ENCODE results near the gene ERBIN. TPM values are rescaled to one million over a fixed set of nuclear protein-coding genes. Genes with fewer than 3 reads are reported as not detected.

Gene ERBIN
- polyA plus RNA-seq, 1 of the 3 experiments (the other 2 are of a cell fraction), result 10.3 TPM

- H3K9me3 ChIP-seq, result no peaks in the 10 kb centered on the region
- WGBS (ENCODE audit: low lambda C conversion rate), result 54% methylated on average over 2 of the region's 2 CpGs
- H4K20me1 ChIP-seq (ENCODE audit: insufficient read depth), result no peaks in the 10 kb centered on the region
- no peaks in the 10 kb centered on the region for H3K27me3 ChIP-seq (ENCODE audit: insufficient read depth)
- H3K9me2 ChIP-seq, result no peaks in the 10 kb centered on the region
- CTCF ChIA-PET, result interaction anchor here (0.6 to 1.3 kb wide), 2 partner anchors 17 to 296 kb away, joined by 3 read pairs; no protein-coding TSS in a partner anchor
- no peak overlapping the region for H2AFZ ChIP-seq (ENCODE audit: low read depth)
- TF ChIP-seq EP300 (IDR thresholded peaks at IDR 0.05; ENCODE audit: borderline replicate concordance in 1 of 2, low read depth in 1 of 2, low read length in 1 of 2) (no peak), USF1 (IDR thresholded peaks at IDR 0.05; ENCODE audit: borderline replicate concordance, low read depth) (no peak), GABPA (IDR thresholded peaks at IDR 0.05; ENCODE audit: low read depth) (no peak), RAD21 (IDR thresholded peaks at IDR 0.05; ENCODE audit: low read length) (no peak), CTCF (IDR thresholded peaks at IDR 0.05) (no peak), RFX5 (IDR thresholded peaks at IDR 0.05; ENCODE audit: low read length) (no peak), NFIC (IDR thresholded peaks at IDR 0.05; ENCODE audit: borderline replicate concordance) (no peak), JUND (IDR thresholded peaks at IDR 0.05) (no peak), SIN3A (IDR thresholded peaks at IDR 0.05; ENCODE audit: borderline replicate concordance, low read depth, low read length) (no peak), GATA2 (CRISPR knock-in tag; IDR thresholded peaks at IDR 0.05) (no peak)
- no peaks in the 10 kb centered on the region for H3K79me2 ChIP-seq (ENCODE audit: insufficient read depth)
- H3K4me1 ChIP-seq (ENCODE audit: control insufficient read depth in 1 of 2, insufficient read depth in 2 of 2, low read depth in 1 of 2, low read length in 1 of 2), result no peaks in the 10 kb centered on the region
- no peaks in the 10 kb centered on the region for H3K36me3 ChIP-seq (replicated peaks in 1 of 2; ENCODE audit: control insufficient read depth in 1 of 2, insufficient read depth in 2 of 2, low read length in 1 of 2)
- H3K9ac ChIP-seq, result no peak overlapping the region
- no peak for DNase-seq
- no peaks in the 10 kb centered on the region for H3F3A ChIP-seq (replicated peaks; ENCODE audit: insufficient read depth)
- H3K4me3 ChIP-seq (ENCODE audit: low read depth in 2 of 2, low read length in 1 of 2), result no peak overlapping the region
- no peak overlapping the region for H3K27ac ChIP-seq (ENCODE audit: low read depth in 2 of 2, low read length in 1 of 2)
- H3K4me2 ChIP-seq, result no peak overlapping the region
- POLR2A ChIA-PET, result no interaction called here
Measured at GRCh38 chr5:65907135-65907534, 19.2 kb upstream of the ERBIN start.

DNA sequence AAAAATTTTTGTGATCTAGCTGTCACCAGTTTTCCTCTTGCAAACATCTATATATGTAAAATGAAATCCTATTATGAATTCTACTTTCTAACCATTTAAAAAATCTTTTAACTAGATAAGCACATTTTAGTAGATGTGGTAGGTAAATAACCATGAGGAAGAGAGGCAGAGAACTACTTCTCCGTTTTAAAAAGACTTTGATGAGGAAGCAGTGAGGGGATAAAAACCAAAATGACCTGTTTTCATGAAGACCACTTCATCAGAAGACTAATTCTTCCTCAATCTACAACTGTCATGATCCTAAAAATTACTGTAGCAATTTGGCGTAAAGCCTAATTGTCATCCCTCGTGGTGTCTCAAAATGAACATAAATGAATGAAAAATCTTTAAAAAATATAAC lies 15.7 kb upstream of the ERBIN start:
- Histone ChIP-seq H3K9ac (no peak overlapping the region), H3K9me3 (no peaks in the 10 kb centered on the region), H3K36me3 (replicated peaks in 1 of 2; ENCODE audit: control insufficient read depth in 1 of 2, insufficient read depth in 2 of 2, low read length in 1 of 2) (no peaks in the 10 kb centered on the region), H3K4me1 (ENCODE audit: control insufficient read depth in 1 of 2, insufficient read depth in 2 of 2, low read depth in 1 of 2, low read length in 1 of 2) (no peaks in the 10 kb centered on the region), H3K9me2 (no peaks in the 10 kb centered on the region), H3K27me3 (ENCODE audit: insufficient read depth) (no peaks in the 10 kb centered on the region), H4K20me1 (ENCODE audit: insufficient read depth) (no peaks in the 10 kb centered on the region), H3K27ac (ENCODE audit: low read depth in 2 of 2, low read length in 1 of 2) (no peak overlapping the region), H2AFZ (ENCODE audit: low read depth) (no peak overlapping the region), H3F3A (replicated peaks; ENCODE audit: insufficient read depth) (no peaks in the 10 kb centered on the region), H3K79me2 (ENCODE audit: insufficient read depth) (no peaks in the 10 kb centered on the region), H3K4me3 (ENCODE audit: low read depth in 2 of 2, low read length in 1 of 2) (no peak overlapping the region), H3K4me2 (no peak overlapping the region)
- TF ChIP-seq FOXJ3 (CRISPR knock-in tag; IDR thresholded peaks at IDR 0.05), result no peak
- TF ChIP-seq TCF12 (IDR thresholded peaks at IDR 0.05), result no peak
- TF ChIP-seq TAF1 (IDR thresholded peaks at IDR 0.05; ENCODE audit: borderline replicate concordance, low read depth, low read length), result no peak
- TF ChIP-seq CHD2 (IDR thresholded peaks at IDR 0.05; ENCODE audit: low read length, partially characterized antibody), result no peak
- TF ChIP-seq PBX3 (IDR thresholded peaks at IDR 0.05), result no peak
- no peak for TF ChIP-seq SIN3A (IDR thresholded peaks at IDR 0.05; ENCODE audit: borderline replicate concordance, low read depth, low read length)
- TF ChIP-seq FOXM1 (IDR thresholded peaks at IDR 0.05; ENCODE audit: low read depth), result no peak
- TF ChIP-seq RFX5 (IDR thresholded peaks at IDR 0.05; ENCODE audit: low read length), result no peak
- TF ChIP-seq, protein P1, sequence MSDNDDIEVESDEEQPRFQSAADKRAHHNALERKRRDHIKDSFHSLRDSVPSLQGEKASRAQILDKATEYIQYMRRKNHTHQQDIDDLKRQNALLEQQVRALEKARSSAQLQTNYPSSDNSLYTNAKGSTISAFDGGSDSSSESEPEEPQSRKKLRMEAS (IDR thresholded peaks at IDR 0.05; ENCODE audit: low read depth), result no peak
- no peak for TF ChIP-seq EP300 (IDR thresholded peaks at IDR 0.05; ENCODE audit: borderline replicate concordance in 1 of 2, low read depth in 1 of 2, low read length in 1 of 2)
- no peak for DNase-seq
- 71% methylated on average over 3 of the region's 3 CpGs for WGBS (ENCODE audit: low lambda C conversion rate)
- POLR2A ChIA-PET, result no interaction called here
- CTCF ChIA-PET, result no interaction called here

Measured in SK-N-SH (cell line).